A673 (cell line): ENCODE data around the gene P3H3.

ENCODE experiments used
- EZH2 ChIP-seq: fragments of 200-600 bp; sonication (generic); IDR thresholded peaks from 2 replicates; pipeline ENCODE4 v1.6.1; 2017; ENCODE audit warnings: borderline replicate concordance, low read depth, mild to moderate bottlenecking, mixed read lengths, antibody characterized with exemption, low read length; ENCODE audit not compliant: poor library complexity, severe bottlenecking
- TF ChIP-seq, protein P1 (sequence below): fragments of 300-800, 200-600 bp; sonication (generic); conservative IDR thresholded peaks from 2 replicates; pipeline ENCODE4 v1.5.1; 2017; ENCODE audit warnings: low read depth, mild to moderate bottlenecking, antibody characterized with exemption, low read length, moderate library complexity, mixed read lengths

GRCh38 chr12:6823182-6824084 lies 4.8 kb upstream of the P3H3 start:
- TF ChIP-seq, protein P1, sequence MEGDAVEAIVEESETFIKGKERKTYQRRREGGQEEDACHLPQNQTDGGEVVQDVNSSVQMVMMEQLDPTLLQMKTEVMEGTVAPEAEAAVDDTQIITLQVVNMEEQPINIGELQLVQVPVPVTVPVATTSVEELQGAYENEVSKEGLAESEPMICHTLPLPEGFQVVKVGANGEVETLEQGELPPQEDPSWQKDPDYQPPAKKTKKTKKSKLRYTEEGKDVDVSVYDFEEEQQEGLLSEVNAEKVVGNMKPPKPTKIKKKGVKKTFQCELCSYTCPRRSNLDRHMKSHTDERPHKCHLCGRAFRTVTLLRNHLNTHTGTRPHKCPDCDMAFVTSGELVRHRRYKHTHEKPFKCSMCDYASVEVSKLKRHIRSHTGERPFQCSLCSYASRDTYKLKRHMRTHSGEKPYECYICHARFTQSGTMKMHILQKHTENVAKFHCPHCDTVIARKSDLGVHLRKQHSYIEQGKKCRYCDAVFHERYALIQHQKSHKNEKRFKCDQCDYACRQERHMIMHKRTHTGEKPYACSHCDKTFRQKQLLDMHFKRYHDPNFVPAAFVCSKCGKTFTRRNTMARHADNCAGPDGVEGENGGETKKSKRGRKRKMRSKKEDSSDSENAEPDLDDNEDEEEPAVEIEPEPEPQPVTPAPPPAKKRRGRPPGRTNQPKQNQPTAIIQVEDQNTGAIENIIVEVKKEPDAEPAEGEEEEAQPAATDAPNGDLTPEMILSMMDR = no peak
- no peak for TF ChIP-seq EZH2
